Suprapubic skin (tissue), 4 donors: ENCODE data around the gene HJURP. TPM values are rescaled to one million over a fixed set of nuclear protein-coding genes. Genes with fewer than 3 reads are reported as not detected.

Source experiments
- DNase-seq, 2 donors: peaks; one replicate each; pipeline ENCODE4 v3.0.0-alpha.2; 2019; ENCODE audit warnings: low spot score in 2 of 2
- H3K27ac ChIP-seq: fragments of 200-600 bp; sonication (generic); one replicate; pipeline ENCODE4 v1.5.1; 2019
- H3K27me3 ChIP-seq: fragments of 200-600 bp; sonication (generic); one replicate; pipeline ENCODE4 v1.5.1; 2019
- H3K36me3 ChIP-seq: fragments of 200-600 bp; sonication (generic); one replicate; pipeline ENCODE4 v1.5.1; 2019
- H3K4me1 ChIP-seq: fragments of 200-600 bp; sonication (generic); one replicate; pipeline ENCODE4 v1.5.1; 2019
- H3K4me3 ChIP-seq: fragments of 200-600 bp; sonication (generic); one replicate; pipeline ENCODE4 v1.5.1; 2019; ENCODE audit warnings: mild to moderate bottlenecking
- H3K9me3 ChIP-seq: fragments of 200-600 bp; sonication (generic); one replicate; pipeline ENCODE4 v1.5.1; 2019
- EP300 ChIP-seq: sonication (generic); formaldehyde crosslinking; IDR thresholded peaks from one replicate; pipeline ENCODE4 v1.6.1; 2017; ENCODE audit warnings: antibody characterized with exemption
- POLR2A ChIP-seq, 2 donors: fragments of 450-650 bp; IDR thresholded peaks; one replicate each; pipeline ENCODE4 v1.6.1; 2017; ENCODE audit warnings: antibody characterized with exemption in 2 of 2, mild to moderate bottlenecking in 2 of 2, moderate library complexity in 2 of 2
- POLR2AphosphoS5 ChIP-seq, 3 donors: sonication (generic); formaldehyde crosslinking; IDR thresholded peaks; one replicate each; pipeline ENCODE4 v1.6.1; 2017; ENCODE audit warnings: antibody characterized with exemption in 3 of 3
- WGBS: methylation state at CpG from one replicate; pipeline ENCODE4 v1.1.5; 2018; 5-methylcytosine and 5-hydroxymethylcytosine counted together
- total RNA-seq, 4 donors: library from RNA; depleted of rRNA; stranded (reverse); fragments of >200 nt; gene quantifications; one replicate each; pipeline ENCODE4 v1.1.0, GENCODE V29; 2016
- TF ChIP-seq, protein P1 (sequence below), 2 donors: fragments of 200-600 bp in 1 of 2; fragments of 450-650 bp in 1 of 2; sonication (generic) in 1 of 2; IDR thresholded peaks; one replicate each; pipeline ENCODE4 v1.5.1; 2016 to 2019; ENCODE audit warnings: antibody characterized with exemption in 2 of 2, mild to moderate bottlenecking in 1 of 2, moderate library complexity in 1 of 2

HJURP gene
- total RNA-seq, 4 donors from 2014 or later: 1.7 to 7.1 (median 3.9) TPM

- Histone ChIP-seq H3K36me3 (no peaks in the 10 kb centered on the region), H3K4me3 (no peak overlapping the region), H3K4me1 (peaks cover 10% of the 10 kb centered on the region), H3K27me3 (peaks cover 3% of the 10 kb centered on the region), H3K27ac (no peak overlapping the region), H3K9me3 (no peaks in the 10 kb centered on the region)
- DNase-seq: peak; percentile 45 to 54
- 71% methylated on average over 10 of the region's 10 CpGs for WGBS
- TF ChIP-seq, protein P1, sequence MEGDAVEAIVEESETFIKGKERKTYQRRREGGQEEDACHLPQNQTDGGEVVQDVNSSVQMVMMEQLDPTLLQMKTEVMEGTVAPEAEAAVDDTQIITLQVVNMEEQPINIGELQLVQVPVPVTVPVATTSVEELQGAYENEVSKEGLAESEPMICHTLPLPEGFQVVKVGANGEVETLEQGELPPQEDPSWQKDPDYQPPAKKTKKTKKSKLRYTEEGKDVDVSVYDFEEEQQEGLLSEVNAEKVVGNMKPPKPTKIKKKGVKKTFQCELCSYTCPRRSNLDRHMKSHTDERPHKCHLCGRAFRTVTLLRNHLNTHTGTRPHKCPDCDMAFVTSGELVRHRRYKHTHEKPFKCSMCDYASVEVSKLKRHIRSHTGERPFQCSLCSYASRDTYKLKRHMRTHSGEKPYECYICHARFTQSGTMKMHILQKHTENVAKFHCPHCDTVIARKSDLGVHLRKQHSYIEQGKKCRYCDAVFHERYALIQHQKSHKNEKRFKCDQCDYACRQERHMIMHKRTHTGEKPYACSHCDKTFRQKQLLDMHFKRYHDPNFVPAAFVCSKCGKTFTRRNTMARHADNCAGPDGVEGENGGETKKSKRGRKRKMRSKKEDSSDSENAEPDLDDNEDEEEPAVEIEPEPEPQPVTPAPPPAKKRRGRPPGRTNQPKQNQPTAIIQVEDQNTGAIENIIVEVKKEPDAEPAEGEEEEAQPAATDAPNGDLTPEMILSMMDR (IDR thresholded peaks at IDR 0.05): no peak
- TF ChIP-seq POLR2AphosphoS5 (IDR thresholded peaks at IDR 0.05) (no peak), POLR2A (IDR thresholded peaks at IDR 0.05) (no peak), EP300 (no peak)
Observed at GRCh38 chr2:233833345-233833744, 21.0 kb downstream of the HJURP start.

GRCh38 chr2:233832869-233833311 lies 21.4 kb downstream of the HJURP start:
- WGBS: 42% methylated on average over 7 of the region's 7 CpGs
- Histone ChIP-seq H3K4me1 (peaks cover 14% of the 10 kb centered on the region), H3K27ac (no peak overlapping the region)

GRCh38 chr2:233832414-233832813 lies 21.9 kb downstream of the HJURP start:
- TF ChIP-seq POLR2A (IDR thresholded peaks at IDR 0.05) (no peak), EP300 (no peak), POLR2AphosphoS5 (IDR thresholded peaks at IDR 0.05) (no peak)
- TF ChIP-seq, protein P1 (IDR thresholded peaks at IDR 0.05): no peak
- Histone ChIP-seq H3K9me3 (no peaks in the 10 kb centered on the region), H3K36me3 (no peaks in the 10 kb centered on the region), H3K27me3 (peaks cover 3% of the 10 kb centered on the region), H3K4me3 (no peak overlapping the region), H3K27ac (no peak overlapping the region), H3K4me1 (peaks cover 14% of the 10 kb centered on the region)
- peak in 1 of 2 donors; percentile 18 for DNase-seq
- 74% methylated on average over 9 of the region's 9 CpGs for whole genome bisulfite sequencing

More at GRCh38 chr2:233832869-233833311, 21.4 kb downstream of the HJURP start:
- Histone ChIP-seq H3K9me3 (no peaks in the 10 kb centered on the region), H3K4me3 (no peak overlapping the region), H3K36me3 (no peaks in the 10 kb centered on the region), H3K27me3 (peaks cover 3% of the 10 kb centered on the region)
- peak; percentile 49 to 76 for DNase-seq
- TF ChIP-seq, protein P1 (IDR thresholded peaks at IDR 0.05): peak in 1 of 2 donors; percentile 22
- no peak for TF ChIP-seq EP300
- no peak for TF ChIP-seq POLR2A (IDR thresholded peaks at IDR 0.05)
- TF ChIP-seq POLR2AphosphoS5 (IDR thresholded peaks at IDR 0.05): no peak

DNA sequence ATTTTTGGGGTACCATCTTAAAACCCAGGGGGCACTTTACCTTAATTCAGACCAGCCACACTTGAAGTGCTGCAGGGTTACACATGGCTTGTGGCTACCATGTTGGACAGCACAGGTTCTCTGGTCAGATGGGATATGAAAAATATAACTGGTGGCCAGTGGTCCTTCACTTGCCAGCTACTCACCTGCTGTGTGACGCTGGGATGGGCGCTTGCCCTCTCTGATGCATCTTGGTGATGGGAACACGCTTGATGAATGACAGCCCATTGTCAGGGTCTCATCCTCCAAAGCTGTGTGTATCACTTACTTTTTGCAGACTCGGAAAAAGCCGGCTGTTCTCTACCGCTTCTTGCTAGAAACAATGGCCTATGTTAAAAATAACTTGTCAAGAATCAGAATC lies 22.5 kb downstream of the HJURP start:
- no peak overlapping the region for H3K4me3 ChIP-seq
- 87% methylated on average over 6 of the region's 6 CpGs for WGBS
- peak in 1 of 2 donors; percentile 7 for DNase-seq
- peaks cover 3% of the 10 kb centered on the region for H3K27me3 ChIP-seq
- TF ChIP-seq, protein P1 (IDR thresholded peaks at IDR 0.05): no peak
- TF ChIP-seq POLR2A (IDR thresholded peaks at IDR 0.05) (no peak), POLR2AphosphoS5 (IDR thresholded peaks at IDR 0.05) (no peak), EP300 (no peak)
- H3K36me3 ChIP-seq: no peaks in the 10 kb centered on the region
- H3K9me3 ChIP-seq: no peaks in the 10 kb centered on the region
- H3K27ac ChIP-seq: no peak overlapping the region
- peaks cover 14% of the 10 kb centered on the region for H3K4me1 ChIP-seq

GRCh38 chr2:233831011-233831721 lies 23.2 kb downstream of the HJURP start:
- no peak overlapping the region for H3K27ac ChIP-seq
- TF ChIP-seq, protein P1 (IDR thresholded peaks at IDR 0.05): no peak
- TF ChIP-seq POLR2A (IDR thresholded peaks at IDR 0.05) (no peak), POLR2AphosphoS5 (IDR thresholded peaks at IDR 0.05) (no peak), EP300 (no peak)
- H3K9me3 ChIP-seq: peaks cover 2% of the 10 kb centered on the region
- 73% methylated on average over 4 of the region's 14 CpGs for WGBS
- peaks cover 3% of the 10 kb centered on the region for H3K27me3 ChIP-seq
- peaks cover 14% of the 10 kb centered on the region for H3K4me1 ChIP-seq
- H3K4me3 ChIP-seq: no peak overlapping the region
- peak; percentile 57 to 62 for DNase-seq
- H3K36me3 ChIP-seq: no peaks in the 10 kb centered on the region
